ENCODE data around the gene RNF25.

RNF25 gene

DNA sequence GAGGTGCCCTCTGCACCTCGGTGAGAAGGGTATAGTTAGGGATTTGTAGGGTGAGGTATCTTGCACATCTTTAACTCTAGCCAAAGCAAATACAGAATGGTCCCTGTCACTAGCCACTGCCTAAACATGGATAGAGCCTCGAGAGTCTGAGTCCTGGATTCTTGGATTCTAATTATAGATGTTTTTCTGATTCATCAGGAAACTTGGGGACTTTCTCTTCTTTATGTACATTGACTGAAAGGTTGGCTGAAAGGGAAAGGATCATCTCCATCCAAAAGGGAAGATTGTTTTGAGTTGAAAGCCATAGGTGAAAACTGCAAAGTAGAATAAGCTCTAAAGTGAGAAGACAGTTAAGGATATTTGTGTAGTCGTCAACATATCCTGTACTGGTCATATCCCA, 8.3 kb upstream of the RNF25 start:
- no peak for DNase-seq (ENCODE audit: low read depth in 2 of 2, low spot score in 1 of 2)

DNA sequence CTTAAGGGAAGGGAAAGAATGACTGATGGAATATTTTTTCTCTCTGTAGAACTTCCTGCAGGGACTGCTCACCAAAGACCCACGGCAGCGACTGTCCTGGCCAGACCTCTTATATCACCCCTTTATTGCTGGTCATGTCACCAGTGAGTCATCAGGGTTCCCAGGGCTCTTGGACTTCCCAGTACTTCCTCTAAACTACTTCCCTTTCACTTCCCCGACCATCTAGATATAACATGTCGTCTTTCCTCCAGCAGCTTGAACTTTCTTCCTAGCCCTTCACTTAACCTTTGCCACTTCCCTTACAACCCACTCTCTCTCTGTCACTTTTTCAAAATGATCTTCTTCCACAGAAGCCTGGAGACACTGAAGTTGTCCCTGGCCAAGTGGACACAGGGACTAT, 7.3 kb upstream of the RNF25 start:
- no peak for DNase-seq (ENCODE audit: low read depth in 2 of 2, low spot score in 1 of 2)

DNA sequence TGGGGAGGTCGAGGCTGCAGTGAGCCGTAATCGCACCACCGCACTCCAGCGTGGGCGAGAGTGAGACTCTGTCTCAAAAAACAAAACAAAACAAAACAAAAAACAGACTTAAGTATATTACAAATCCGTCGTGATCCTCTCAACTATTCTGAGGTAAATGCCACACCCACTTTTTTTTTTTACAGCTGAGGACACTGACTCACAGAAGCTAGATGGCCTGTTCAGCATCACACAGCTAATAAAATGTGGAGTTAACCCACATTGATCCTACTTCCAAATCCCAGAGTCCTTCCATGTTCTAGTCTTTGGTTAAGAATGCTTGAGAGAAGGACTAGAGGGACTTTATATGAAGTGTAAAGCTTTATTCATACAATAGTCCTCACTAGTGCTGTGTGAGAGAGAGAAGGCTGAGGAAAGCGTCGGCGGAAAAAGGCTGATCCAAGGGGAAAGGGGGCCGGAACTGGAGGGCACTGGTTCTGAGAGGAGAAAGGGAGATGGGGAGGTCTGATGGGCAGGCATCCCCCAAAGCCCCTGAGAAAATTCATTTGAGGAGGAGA, 627 bp downstream of the RNF25 start:
- no peak for DNase-seq (ENCODE audit: low read depth in 2 of 2, low spot score in 1 of 2)

DNA sequence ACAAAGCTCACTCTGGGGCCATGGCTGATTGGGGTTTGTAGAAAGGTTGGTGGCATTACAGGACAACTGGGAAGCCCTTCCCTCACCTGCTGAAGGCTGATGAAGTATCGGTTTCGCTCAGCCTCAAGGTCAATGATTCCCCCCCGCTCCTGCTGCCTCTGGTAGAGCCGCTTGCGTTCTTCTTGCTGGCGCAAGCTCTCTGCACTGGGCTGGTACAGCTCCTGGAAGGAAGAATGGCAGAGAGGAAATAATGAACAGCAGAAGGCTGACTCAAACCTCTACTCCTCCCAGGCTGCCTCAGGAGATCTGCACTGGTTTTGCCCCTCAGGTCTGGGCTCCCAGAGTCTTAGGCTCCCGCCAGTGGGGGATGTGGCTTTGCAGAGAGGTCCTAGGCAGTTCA, 7.1 kb downstream of the RNF25 start:
- DNase-seq (ENCODE audit: low read depth in 2 of 2, low spot score in 1 of 2) = no peak

DNA sequence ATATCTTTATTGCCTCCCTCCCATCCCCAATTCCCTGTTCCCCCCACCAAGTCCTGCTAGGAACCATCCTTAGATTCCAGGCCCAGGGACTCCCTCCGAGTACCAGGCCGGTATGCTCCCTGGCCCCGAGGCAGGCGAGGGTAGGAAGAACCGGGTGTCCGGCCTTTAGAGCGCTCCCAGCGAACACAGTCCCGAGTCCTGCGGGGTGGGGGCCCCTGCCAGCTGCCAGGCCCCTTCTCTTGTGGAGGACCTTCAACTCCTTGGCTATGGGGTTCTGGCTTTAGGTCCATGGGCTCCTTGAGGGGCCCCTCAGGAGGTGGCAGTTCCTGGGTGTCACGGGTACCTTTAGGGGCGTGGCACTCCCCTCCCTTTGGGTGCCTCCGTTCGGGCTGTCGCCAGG, 7.9 kb downstream of the RNF25 start:
- no peak for DNase-seq (ENCODE audit: low read depth in 2 of 2, low spot score in 1 of 2)

DNA sequence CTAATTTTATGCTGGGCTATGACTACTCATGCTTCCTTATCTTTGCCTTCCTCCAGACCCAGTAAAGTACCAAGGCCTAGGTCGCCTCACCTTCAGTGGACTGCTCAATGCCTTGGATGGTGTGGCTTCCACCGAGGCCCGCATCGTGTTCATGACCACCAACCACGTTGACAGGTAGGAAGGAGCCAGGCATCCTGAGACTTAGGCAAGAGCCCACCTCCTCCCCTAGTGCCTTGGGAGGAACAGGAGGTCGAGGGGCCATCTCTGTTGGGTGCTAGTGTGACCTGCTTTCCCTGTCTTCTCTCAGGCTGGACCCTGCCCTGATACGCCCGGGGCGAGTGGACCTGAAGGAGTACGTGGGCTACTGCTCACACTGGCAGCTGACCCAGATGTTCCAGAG, 9.0 kb downstream of the RNF25 start:
- no peak for DNase-seq (ENCODE audit: low read depth in 2 of 2, low spot score in 1 of 2)

DNA sequence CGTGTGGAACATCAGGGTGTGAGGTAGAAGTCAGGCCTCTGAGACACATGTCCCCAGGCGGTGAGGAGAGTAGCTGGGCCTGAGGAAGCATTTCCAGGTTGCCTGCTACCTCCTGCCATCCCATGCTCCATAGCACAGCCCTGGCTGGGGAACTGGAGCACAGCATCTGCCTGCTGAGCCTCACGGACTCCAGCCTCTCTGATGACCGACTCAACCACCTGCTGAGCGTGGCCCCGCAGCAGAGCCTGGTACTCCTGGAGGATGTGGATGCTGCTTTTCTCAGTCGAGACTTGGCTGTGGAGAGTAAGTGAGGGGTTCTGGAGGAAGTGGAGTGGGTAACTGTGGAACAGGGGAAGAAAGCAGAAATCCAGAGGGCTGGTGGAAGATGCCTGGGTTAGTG, 9.4 kb downstream of the RNF25 start:
- no peak for DNase-seq (ENCODE audit: low read depth in 2 of 2, low spot score in 1 of 2)

DNA sequence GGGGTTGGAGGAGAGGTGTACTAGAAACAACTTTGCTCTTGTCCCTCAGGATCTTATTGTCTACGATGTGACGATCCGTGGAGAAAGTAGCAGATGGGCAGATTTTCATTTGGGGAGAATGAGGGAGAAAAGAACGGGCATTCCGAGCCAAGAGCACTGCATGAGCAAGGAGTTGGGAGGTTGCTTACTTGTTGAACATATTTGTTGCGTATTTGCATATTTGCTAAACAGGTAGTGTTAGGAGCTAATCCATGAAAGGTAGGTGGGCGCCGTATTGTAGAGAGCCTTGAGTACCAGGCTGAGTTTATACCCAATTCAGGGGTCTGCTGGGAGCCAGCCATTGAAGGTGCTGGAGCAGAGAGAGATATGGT, 11.8 kb downstream of the RNF25 start:
- DNase-seq (ENCODE audit: low read depth in 2 of 2, low spot score in 1 of 2) = no peak

DNA sequence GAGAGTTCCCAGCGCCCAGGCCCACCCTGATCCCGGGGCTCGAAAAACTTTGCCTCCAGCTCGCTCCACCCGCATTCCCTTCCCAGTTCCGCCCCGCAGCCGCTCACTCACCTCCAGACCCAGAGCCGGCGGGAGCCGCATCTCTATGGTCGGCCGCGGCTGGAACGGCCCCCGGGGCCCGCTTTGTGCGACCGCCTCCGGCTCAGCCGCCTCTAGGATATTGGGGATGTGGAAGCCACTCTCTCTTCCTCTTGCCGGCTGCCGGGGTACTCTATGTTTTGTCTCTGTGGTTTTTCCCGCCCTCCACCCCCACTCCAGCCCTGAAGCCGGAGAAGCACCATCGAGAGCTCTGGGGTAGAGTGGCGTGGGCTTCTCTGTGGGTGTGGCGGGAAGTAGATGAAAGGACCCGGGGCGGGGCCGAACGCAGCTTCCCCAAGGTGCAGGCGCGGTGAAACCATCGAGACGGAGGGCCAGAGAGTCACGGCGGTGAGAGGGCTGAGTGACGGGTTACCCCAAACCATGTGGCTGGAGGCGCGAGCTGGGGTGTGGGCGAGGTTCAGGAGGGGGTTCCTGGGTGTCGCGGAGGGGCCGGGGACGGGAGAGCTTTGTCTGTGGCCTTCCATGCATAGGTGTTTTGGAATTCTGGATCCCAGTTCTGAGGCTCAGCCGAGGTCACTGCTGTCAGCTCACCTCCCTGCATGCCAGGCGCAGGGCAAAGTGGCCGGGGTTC, 12.4 kb downstream of the RNF25 start, which contains the start of the genes BCS1L and ZNF142:
Gene BCS1L (plus strand): TSS at position 426 of the 730 bp plus-strand sequence. CDS start 1,305 bp downstream, outside the sequence.
Gene ZNF142 (minus strand): TSS at position 366 of the 730 bp plus-strand sequence. CDS start 3,194 bp downstream, outside the sequence.
- peak; percentile 74 to 81 for DNase-seq (ENCODE audit: low read depth in 2 of 2, low spot score in 1 of 2)

DNA sequence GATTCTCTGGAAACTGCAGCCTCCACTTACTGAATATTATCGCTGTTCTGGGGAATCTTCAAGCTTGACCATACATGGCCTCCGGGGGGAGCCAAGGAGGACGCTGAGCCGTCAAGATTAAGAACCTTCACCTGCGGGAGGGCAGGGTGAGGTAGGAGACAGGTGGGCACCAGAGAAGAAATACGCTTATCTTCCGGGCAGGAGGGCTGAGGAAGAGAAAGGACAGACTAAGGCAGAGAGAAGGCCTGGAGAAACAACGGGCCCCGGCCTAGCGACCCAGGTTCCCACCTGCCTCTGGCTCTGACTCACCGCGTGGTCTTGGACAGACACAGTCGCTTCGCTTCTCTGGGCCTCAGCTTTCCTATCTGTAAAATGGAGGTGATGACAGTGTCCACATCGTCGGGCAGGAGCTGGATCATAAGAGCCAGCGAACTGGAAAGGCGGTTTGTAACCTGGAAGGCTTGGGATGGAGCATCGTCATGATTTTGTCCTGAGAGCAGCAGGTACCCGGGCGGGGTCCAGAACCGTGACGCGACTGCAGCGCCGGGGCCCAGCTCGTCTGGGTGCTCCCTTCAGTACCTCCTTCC, 13.0 kb downstream of the RNF25 start:
- peak in 1 of 2 donors; percentile 3 for DNase-seq (ENCODE audit: low read depth in 2 of 2, low spot score in 1 of 2)

DNA sequence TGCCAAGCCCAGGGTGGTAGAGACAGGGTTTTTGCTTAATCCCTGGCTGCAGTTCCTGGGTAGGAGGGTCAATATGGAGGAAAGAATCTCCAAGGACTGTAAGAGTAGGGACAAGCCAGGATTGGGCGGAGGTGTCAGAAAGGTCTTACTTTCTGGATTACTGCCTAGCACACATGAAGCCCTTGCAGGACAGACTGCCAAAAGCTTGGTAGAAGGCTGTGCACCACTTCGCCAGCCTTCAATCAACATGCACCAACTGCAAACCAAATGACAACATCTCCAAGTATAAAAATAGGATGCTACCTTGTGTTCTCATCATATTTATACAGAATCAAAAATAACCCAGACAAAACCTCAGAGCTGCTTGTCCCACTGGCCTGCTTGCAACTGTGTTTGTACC, 16.1 kb downstream of the RNF25 start:
- DNase-seq (ENCODE audit: low read depth in 2 of 2, low spot score in 1 of 2) = no peak

DNA sequence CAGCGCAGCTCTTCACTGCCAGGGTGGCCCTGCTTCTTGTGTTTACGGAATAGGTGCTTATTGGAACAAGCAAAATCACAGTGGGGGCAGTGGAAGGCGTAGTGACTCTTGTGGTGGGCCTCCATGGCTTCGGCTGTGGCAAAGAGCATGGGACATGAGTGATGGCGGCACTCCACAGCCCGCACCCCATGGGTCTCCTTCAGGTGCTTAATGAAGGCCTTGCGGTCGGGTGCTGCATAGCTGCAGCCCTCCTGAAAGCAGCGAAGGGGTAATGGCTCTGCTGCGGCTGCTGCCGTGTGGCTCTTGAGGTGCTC, 23.1 kb downstream of the RNF25 start:
- no peak for DNase-seq (ENCODE audit: low read depth in 2 of 2, low spot score in 1 of 2)

DNA sequence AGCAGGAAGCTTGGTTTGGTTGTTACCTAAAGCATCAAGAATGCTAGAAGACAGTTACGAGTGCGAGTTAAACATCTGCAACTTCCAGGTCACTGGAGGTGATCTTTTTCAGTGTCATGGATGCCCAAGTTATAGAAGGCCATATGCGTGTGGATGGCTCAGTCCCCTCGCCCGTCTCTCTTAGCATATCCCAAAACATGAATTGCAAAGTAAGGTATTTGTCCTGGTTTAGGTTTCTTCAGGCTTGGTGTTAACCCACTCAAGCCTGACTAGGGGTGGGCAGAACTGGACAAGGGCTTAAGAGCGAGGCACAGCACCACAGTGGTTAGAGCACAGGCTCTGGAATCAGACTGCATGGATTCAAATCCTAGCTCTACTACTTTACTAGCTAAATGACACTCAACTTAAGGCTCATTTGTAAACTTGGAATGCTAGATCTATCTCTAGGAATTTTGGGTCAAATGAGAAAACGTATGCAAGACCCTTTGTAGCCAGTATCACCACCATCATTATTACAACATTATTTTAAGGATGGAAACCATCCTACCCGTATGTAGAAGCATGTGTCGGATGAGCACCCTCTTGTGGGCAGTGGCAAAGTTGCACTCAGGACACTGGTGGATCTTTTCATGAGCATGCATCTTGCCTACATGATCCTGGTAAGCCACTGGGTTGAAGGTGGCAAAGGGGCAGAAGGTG, 23.6 kb downstream of the RNF25 start:
- DNase-seq (ENCODE audit: low read depth in 2 of 2, low spot score in 1 of 2) = peak in 1 of 2 donors; percentile 17

DNA sequence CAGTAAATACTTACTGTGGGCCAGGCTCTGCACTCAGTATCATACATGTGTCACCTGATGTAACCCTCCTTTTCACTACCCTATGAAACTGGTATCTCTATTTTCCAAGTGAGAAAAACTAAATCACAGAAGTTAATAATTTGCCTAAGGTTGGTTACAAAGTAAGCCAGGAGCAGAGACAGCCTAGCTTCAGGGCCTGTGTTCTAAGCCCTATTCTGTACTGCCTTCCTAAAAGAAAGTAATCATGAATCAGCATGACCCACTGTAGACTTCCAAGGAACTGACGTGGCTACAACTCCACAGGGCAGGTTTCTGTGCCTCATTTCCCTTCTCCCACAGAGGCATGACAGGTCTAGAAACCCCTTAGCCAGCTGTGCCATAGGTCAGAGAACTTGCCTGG, 26.7 kb downstream of the RNF25 start:
- DNase-seq (ENCODE audit: low read depth in 2 of 2, low spot score in 1 of 2) = no peak

DNA sequence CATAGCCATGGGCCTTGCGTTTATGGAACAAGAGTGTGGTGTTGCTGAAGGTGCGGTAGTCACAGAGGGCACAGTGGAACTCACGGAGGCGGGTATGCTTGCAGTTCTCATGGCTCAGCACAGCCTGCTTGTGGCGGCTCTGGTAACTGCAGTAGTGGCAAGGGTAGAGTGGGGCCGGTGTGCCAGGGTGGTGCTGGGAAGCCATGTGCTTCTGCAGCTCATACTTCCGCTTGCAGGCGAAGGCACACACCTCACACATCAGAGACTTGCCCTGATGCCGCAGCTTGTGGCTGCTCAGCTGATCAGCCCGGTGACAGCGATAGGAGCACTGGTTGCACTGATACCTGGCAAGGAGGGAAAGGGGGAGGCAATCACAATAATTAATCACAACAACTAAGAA, 27.1 kb downstream of the RNF25 start:
- no peak for DNase-seq (ENCODE audit: low read depth in 2 of 2, low spot score in 1 of 2)

DNA sequence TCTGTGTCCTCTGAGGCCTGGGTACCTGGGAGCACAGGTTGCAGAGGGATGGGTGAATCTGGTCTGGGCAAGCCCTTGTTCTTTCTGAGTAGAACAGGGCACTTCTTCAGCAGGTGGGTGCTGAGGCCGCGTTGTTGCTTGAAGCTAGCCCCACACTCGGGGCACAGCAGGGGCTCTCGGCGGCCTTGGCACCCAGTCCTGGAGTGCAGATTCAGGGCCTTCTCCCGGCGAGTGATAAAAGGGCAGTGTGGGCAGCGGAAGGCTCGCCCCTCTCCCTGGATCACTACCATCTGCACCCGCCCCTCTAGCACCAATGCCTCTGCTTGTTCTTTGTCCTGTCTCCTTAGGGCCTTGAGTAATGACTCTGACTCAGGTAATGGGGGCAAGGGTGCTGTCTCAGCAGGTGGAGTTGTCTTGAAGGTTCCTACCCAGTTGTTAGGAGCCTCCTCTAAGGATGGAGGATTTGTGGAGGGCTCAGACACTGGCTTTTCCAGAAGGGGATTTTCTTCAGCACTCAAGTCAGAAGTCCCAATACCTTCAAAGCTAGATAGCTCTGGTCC, 28.0 kb downstream of the RNF25 start:
- DNase-seq (ENCODE audit: low read depth in 2 of 2, low spot score in 1 of 2) = no peak

DNA sequence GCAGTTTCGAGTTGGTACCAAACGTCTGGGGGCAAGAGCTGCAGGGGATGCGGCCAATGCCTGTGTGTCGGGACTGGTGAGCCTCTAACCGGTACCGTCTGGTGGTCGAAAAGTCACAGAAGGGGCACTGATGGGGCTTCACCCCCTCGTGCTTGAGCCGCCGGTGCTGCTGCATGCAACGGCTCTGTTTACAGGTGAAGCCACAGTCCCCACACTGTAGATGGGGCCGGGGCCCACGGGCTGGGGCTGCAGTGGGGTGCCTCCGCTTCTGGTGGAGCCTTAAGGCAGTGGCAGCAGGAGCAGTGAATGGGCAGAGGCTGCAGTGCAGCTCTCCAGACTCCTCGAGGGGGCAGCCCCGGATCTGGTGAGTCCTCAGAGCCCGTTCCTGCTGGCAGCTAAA, 29.0 kb downstream of the RNF25 start:
- DNase-seq (ENCODE audit: low read depth in 2 of 2, low spot score in 1 of 2) = no peak

DNA sequence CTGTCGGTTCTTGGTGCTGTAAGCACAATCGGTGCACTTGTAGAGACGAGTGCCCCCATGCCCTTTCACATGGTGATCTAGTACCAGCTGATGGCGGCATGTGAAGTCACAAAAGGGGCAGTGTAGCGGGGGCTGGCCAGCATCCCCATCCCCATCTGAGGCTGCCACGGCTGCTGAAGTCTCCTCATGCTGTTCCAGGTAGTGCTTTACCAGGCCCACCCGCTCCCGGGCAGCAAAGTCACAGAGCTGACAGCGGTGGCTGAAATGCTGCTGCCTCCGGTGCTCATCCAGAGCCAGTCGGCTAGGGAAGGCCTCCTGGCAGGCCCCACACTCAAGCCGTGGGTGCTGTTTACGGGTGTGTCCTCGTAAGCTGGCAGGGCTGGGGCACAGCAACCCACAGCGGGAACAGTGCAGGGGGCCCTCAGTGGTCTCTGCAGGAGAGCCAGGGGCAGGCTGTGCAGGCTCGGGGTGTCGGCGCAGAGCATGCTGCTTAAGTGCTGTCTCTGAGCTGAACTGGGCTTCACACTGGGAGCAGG, 29.6 kb downstream of the RNF25 start:
- no peak for DNase-seq (ENCODE audit: low read depth in 2 of 2, low spot score in 1 of 2)

DNA sequence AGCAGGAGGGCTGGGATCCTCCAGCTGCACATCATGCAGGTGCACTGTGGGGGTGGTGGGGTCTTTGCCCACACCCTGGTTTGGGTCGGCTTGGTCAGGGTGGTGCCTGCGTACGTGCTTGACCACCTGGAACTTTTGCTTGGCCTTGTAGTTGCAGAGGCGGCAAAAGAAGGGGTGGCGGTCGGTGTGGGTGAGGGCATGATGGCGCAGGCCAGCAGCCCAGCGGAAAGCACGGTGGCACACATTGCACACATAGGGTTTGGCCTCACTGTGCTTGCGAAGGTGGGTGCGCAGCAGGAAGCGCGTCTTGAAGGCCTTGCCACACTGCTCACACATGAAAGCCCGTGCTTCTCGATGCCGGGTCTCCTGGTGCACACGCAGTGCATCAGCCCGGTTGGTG, 33.4 kb downstream of the RNF25 start:
- DNase-seq (ENCODE audit: low read depth in 2 of 2, low spot score in 1 of 2) = no peak

DNA sequence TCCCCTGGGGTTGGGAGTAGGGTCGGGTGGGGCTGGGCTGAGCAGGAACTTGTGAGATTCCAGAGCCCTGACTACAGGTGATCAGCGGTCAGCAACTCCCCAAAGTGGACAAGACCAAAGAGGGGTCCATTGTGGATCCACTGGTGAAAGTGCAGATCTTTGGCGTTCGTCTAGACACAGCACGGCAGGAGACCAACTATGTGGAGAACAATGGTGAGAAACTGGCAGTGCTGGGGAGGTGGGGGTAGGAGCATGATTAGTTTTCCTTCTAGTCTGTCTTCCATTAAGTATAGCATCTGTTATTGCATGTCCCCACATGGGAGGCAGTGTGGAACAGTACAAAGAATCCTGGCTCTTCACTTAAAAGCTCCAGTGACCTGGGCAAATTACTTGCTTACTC, 36.1 kb downstream of the RNF25 start:
- no peak for DNase-seq (ENCODE audit: low read depth in 2 of 2, low spot score in 1 of 2)

DNA sequence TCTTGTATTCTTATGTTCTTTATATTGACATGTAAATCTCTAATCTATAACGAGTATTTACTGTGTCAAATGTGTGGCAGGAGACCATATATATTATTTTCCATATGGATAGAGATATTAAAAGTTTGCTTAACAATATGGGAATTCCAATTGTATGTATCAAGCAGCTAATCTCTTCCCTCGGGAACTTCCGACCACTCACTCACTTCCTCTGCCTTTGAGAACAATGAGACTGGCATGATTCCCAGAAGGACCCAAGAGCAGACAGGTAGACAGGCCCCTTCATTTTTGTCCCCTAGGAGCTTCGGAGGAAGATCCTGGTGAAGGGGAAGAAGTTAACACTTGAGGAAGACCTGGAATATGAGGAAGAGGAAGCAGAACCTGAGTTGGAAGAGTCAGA, 40.0 kb downstream of the RNF25 start:
- DNase-seq (ENCODE audit: low read depth in 2 of 2, low spot score in 1 of 2) = no peak

DNA sequence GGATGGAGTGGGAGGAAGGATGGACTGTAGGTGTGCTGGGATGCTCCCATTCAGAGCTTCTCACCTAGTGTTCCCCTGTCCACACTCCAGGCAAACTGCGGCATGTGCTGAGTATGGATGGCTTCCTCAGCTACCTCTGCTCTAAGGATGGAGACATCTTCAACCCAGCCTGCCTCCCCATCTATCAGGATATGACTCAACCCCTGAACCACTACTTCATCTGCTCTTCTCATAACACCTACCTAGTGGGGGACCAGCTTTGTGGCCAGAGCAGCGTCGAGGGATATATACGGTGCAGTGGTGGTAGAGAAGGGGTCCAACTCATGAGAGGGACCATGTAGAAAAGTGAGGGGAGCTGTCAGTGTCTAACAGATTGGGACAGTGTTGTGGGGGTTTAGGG, 43.9 kb downstream of the RNF25 start:
- DNase-seq (ENCODE audit: low read depth in 2 of 2, low spot score in 1 of 2) = no peak
